ENCODE results near the gene CSH2. TPM values are rescaled to one million over a fixed set of nuclear protein-coding genes. Genes with fewer than 3 reads are reported as not detected.

Gene CSH2
- total and polyA plus RNA-seq, 12 donors: not detected

DNA sequence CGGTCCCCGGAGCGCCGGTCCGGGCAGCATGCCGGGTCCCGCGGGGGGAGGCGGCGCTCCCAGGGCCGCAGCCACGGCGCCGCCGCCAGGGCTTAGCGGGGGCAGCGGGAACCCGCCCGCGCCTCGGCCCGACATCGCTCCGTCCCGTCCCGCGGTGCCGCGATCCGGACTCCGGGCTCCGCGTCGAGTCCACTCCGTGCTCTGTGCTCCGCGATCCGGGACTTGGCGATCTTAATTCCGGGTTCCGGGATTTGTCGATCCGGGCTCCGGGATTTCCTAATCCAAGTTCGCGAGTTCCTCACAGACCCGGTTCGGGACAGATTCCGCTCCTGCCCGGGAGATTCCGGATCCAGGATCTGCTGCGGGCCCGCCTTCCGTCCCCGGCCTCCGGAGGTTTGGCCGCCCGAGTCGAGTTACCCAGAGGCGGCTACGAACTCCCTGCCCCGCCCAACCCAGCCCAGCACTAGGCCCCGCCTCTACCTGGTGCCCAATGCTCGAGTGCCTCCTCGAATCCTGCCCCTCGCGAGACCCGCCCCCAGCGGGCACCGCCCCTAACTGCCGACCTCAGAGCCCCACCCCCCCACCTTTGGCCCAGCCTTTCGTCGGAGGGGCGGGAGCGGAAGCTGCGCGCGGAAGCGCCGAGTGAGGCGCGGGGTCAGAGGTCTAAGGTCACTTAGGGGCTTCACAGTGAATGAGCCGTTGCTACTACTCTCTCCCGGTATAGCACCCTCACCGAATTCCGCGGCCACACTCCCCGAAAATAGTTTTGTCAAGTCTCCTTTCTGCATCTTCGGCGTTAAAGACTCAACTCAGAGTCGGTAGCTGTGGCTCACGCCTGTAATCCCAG, 30.7 kb downstream of the CSH2 start, which contains the start of gene SMARCD2:
Gene SMARCD2 (minus strand): TSS at position 146 of the 847 bp plus-strand sequence. CDS start 11 bp downstream, at position 135.
- intact Hi-C loops (cut with DNase I): loop anchor here in 4 of 10 donors (1.0 to 5.0 kb wide), 2 partner anchors 15 to 70 kb away; partner anchors contain the start of genes FTSJ3 (in 3 of the 4), PSMC5 (in 3 of the 4), CCDC47 (in 1 of the 4) and DDX42 (in 1 of the 4)
- H3K4me3 ChIP-seq: peak within 1 kb of the TSS; percentile 73 to 95 (median 90)
- TF ChIP-seq, protein P1, sequence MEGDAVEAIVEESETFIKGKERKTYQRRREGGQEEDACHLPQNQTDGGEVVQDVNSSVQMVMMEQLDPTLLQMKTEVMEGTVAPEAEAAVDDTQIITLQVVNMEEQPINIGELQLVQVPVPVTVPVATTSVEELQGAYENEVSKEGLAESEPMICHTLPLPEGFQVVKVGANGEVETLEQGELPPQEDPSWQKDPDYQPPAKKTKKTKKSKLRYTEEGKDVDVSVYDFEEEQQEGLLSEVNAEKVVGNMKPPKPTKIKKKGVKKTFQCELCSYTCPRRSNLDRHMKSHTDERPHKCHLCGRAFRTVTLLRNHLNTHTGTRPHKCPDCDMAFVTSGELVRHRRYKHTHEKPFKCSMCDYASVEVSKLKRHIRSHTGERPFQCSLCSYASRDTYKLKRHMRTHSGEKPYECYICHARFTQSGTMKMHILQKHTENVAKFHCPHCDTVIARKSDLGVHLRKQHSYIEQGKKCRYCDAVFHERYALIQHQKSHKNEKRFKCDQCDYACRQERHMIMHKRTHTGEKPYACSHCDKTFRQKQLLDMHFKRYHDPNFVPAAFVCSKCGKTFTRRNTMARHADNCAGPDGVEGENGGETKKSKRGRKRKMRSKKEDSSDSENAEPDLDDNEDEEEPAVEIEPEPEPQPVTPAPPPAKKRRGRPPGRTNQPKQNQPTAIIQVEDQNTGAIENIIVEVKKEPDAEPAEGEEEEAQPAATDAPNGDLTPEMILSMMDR (IDR thresholded peaks at IDR 0.05): peak in 2 of 9 donors; percentile 6
- ATAC-seq (peak; percentile 88 to 94 (median 90)), DNase-seq (peak; percentile 98 to 99)
- H3K4me1 ChIP-seq: peaks cover 30 to 53% (median 47%) of the 10 kb centered on the region in 9 donors
- 0% methylated on average over 92 of the region's 92 CpGs for WGBS, 2 donors
- peak within 1 kb of the TSS; percentile 87 to 98 (median 94) for H3K27ac ChIP-seq
- H3K36me3 ChIP-seq: peaks cover 0 to under 1% (median 0%) of the 10 kb centered on the region in 9 donors
- no peaks in the 10 kb centered on the region for H3K9me3 ChIP-seq
- no peaks in the 10 kb centered on the region for H3K27me3 ChIP-seq

DNA sequence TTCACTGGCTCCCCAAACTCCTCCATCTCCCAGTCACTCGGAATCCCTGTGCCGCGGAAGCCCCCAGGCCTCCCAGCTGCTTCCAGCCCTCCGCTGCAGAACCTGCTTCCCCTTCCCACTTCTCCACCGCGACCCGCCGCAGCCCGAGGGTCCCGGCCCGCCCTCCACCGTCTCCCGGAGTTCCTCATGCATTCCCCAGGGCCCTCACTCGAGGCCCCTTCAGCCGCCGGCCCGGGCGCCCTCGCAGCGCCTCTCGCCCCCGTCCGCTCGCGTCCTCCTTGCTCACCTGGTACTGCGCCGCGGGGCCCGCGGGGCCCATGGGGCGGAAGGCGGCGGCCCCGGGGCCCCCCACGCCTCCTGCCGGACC, 31.3 kb downstream of the CSH2 start:
- 0% methylated on average over 36 of the region's 36 CpGs for WGBS, 2 donors
- intact Hi-C loops (cut with DNase I): loop anchor here in 4 of 10 donors (1.0 to 5.0 kb wide), 2 partner anchors 15 to 70 kb away; partner anchors contain the start of genes FTSJ3 (in 3 of the 4), PSMC5 (in 3 of the 4), CCDC47 (in 1 of the 4) and DDX42 (in 1 of the 4)

DNA sequence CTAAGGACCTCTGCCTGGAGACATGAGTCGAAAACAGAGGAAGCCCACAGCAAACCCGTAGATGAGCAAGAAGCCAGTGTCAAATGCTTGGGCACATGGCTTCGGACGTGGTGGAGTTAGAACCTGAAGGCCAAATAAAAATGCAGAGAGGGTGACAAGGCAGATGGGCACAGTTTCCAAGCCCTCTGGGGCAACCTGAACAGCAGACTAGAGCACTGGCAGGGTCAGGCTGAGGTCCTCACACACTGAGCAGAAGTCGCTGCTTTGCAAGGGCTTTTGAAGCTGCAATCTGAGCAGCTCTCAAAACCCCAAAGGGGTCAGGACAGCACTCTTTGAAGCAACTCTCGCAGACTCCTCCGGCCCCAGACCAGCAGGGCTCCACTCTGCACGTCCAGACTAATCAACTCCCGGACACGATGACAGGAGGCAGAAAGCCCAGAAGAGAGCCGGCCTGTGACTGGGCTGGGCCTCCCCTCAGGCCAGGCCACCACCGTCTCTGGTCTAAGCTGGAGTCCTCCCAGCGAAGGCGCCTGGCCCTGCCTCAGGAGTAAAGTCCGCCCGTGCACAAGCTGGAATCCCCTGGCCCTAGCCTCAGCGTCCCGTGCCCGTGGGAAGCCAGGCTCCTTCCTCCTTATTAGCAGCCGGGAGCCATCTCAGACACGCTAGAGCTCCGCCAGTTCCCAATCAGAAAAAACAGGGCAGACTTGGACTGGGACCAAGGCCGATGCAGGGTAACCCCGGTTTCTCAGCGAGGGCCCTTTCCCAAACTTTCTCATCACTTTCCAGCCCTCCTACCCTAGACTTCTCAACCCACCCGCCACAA, 31.9 kb downstream of the CSH2 start:
- WGBS, 2 donors: 3% methylated on average over 26 of the region's 26 CpGs
- peak; percentile 6 to 20 (median 14) for ATAC-seq
- Histone ChIP-seq H3K36me3 (peaks cover 0 to 13% (median 0%) of the 10 kb centered on the region in 9 donors), H3K9me3 (no peaks in the 10 kb centered on the region), H3K27me3 (no peaks in the 10 kb centered on the region), H3K4me3 (peak overlapping the region; percentile 73 to 95 (median 90)), H3K4me1 (peaks cover 33 to 59% (median 52%) of the 10 kb centered on the region in 9 donors), H3K27ac (peak overlapping the region; percentile 87 to 98 (median 94))
- TF ChIP-seq, protein P1 (IDR thresholded peaks at IDR 0.05): no peak
- peak; percentile 59 to 72 for DNase-seq
- intact Hi-C loops (cut with DNase I): loop anchor here in 4 of 10 donors (1.0 to 5.0 kb wide), 2 partner anchors 14 to 69 kb away; partner anchors contain the start of genes FTSJ3 (in 3 of the 4), PSMC5 (in 3 of the 4), CCDC47 (in 1 of the 4) and DDX42 (in 1 of the 4)

More for the DNA sequence above, 31.3 kb downstream of the CSH2 start:
- Histone ChIP-seq H3K36me3 (peaks cover 0 to 7% (median 0%) of the 10 kb centered on the region in 9 donors), H3K27ac (peak overlapping the region; percentile 87 to 98 (median 94)), H3K4me3 (peak overlapping the region; percentile 73 to 95 (median 90)), H3K4me1 (peaks cover 33 to 59% (median 52%) of the 10 kb centered on the region in 9 donors), H3K9me3 (no peaks in the 10 kb centered on the region), H3K27me3 (no peaks in the 10 kb centered on the region)
- ATAC-seq (no peak), DNase-seq (peak; percentile 43 to 51)
- TF ChIP-seq, protein P1 (IDR thresholded peaks at IDR 0.05): no peak
